ENCODE results near the gene CCDC124. TPM values are rescaled to one million over a fixed set of nuclear protein-coding genes. Genes with fewer than 3 reads are reported as not detected.
"Not testable (repeated sequence)": the region's sequence is repeated elsewhere in the genome, so short reads cannot be mapped to it uniquely, and the experiment has no call there.

CCDC124 gene
- total and polyA plus RNA-seq, 2 of the 4 experiments (the other 2 are of a cell fraction), result 30.1 to 112 TPM

DNA sequence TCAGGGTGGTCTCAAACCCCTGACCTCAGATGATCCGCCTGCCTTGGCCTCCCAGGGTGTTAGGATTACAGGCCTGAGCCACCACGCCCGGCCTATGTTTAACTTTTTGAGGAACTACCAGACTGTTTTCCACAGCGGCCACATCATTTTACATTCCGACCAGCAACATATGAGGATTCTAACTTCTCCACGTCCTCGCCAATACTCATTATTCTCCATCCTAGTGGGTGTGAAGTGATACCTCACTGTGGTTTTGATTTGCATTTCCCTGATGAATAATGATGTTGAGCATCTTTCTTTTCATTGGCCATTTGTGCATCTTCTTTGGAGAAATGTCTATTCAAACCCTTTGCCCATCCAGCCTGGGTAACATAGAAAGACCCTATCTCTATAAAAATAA, 46.3 kb upstream of the CCDC124 start:
- no peaks in the 10 kb centered on the region for H3K4me1 ChIP-seq (ENCODE audit: control insufficient read depth, insufficient read depth, low read length)
- no peaks in the 10 kb centered on the region for H3K9me1 ChIP-seq (ENCODE audit: insufficient read depth, low read length)
- H3K14ac ChIP-seq (replicated peaks; ENCODE audit: low read depth, low read length), result no peak overlapping the region
- no peaks in the 10 kb centered on the region for H3K79me1 ChIP-seq (ENCODE audit: low read depth in 1 of 2, low read length in 2 of 2)
- dilution Hi-C loops (cut with HindIII; ENCODE audit: low sequenced_read_pairs, unreplicated experiment) (no loop called here), intact Hi-C loops (cut with micrococcal nuclease) (no loop called here), in situ Hi-C loops (cut with MboI; ENCODE audit: low sequenced_read_pairs) (no loop called here)
- ATAC-seq (ENCODE audit: low read depth), result no peak
- no peak overlapping the region for H3K4me2 ChIP-seq (ENCODE audit: low read depth, low read length)
- WGBS, 2 experiments (ENCODE audit: extremely low coverage in 2 of 2, insufficient read length in 1 of 2), result no CpG with 5 or more reads among the region's 7 CpGs
- no peaks in the 10 kb centered on the region for H3K36me3 ChIP-seq (ENCODE audit: control insufficient read depth, insufficient read depth, low read length)
- H3K56ac ChIP-seq (ENCODE audit: extremely low read depth, insufficient read depth, low read length), result no peak overlapping the region
- no peak for TF ChIP-seq NFE2L2 (IDR thresholded peaks at IDR 0.05; ENCODE audit: low read depth, low read length)
- no peak for TF ChIP-seq MAZ (IDR thresholded peaks at IDR 0.05; ENCODE audit: borderline replicate concordance, low read depth, low read length)
- TF ChIP-seq, protein P1, sequence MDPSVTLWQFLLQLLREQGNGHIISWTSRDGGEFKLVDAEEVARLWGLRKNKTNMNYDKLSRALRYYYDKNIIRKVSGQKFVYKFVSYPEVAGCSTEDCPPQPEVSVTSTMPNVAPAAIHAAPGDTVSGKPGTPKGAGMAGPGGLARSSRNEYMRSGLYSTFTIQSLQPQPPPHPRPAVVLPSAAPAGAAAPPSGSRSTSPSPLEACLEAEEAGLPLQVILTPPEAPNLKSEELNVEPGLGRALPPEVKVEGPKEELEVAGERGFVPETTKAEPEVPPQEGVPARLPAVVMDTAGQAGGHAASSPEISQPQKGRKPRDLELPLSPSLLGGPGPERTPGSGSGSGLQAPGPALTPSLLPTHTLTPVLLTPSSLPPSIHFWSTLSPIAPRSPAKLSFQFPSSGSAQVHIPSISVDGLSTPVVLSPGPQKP (IDR thresholded peaks at IDR 0.05; ENCODE audit: borderline replicate concordance, low read depth, low read length), result no peak
- TF ChIP-seq, protein P2, sequence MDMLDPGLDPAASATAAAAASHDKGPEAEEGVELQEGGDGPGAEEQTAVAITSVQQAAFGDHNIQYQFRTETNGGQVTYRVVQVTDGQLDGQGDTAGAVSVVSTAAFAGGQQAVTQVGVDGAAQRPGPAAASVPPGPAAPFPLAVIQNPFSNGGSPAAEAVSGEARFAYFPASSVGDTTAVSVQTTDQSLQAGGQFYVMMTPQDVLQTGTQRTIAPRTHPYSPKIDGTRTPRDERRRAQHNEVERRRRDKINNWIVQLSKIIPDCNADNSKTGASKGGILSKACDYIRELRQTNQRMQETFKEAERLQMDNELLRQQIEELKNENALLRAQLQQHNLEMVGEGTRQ (IDR thresholded peaks at IDR 0.05; ENCODE audit: low read depth, low read length), result no peak
- no peak for TF ChIP-seq MAFK (IDR thresholded peaks at IDR 0.05; ENCODE audit: low read depth, low read length)
- TF ChIP-seq RFX5 (IDR thresholded peaks at IDR 0.05; ENCODE audit: low read depth, low read length), result no peak
- no peak for TF ChIP-seq MXI1 (IDR thresholded peaks at IDR 0.05; ENCODE audit: borderline replicate concordance, low read depth, low read length)
- no peak overlapping the region for H3K4me3 ChIP-seq (ENCODE audit: insufficient read depth, low read depth, low read length)
- BruUV-seq (replicated peaks), result no TSS peak
- no peaks in the 10 kb centered on the region for H3K9me3 ChIP-seq (ENCODE audit: control insufficient read depth, insufficient read depth, low read length)
- H2BK20ac ChIP-seq (ENCODE audit: low read depth, low read length), result no peak overlapping the region
- DNase-seq, result no peak
- no peak overlapping the region for H2AFZ ChIP-seq (replicated peaks; ENCODE audit: low read length, poor library complexity)
- H3K27me3 ChIP-seq (ENCODE audit: control insufficient read depth, insufficient read depth, low read length), result peaks cover 4% of the 10 kb centered on the region
- no peak overlapping the region for H3K18ac ChIP-seq (ENCODE audit: low read depth, low read length)
- no peak overlapping the region for H3K23ac ChIP-seq (ENCODE audit: low read depth, low read length)
- H3K4ac ChIP-seq (ENCODE audit: low read depth, low read length), result no peak overlapping the region
- no peak overlapping the region for H2AK5ac ChIP-seq (ENCODE audit: low read depth, low read length)
- ChIA-PET POLR2A (ENCODE audit: unreplicated experiment) (no interaction called here), CTCF (interaction anchor here (0.7 kb wide), 1 partner anchor 370 kb away, joined by 3 read pairs; no protein-coding TSS in a partner anchor)
- H3K9ac ChIP-seq (ENCODE audit: low read depth, low read length), result no peak overlapping the region
- no peak overlapping the region for H2BK15ac ChIP-seq (ENCODE audit: low read depth, low read length)
- no peak overlapping the region for H4K8ac ChIP-seq (ENCODE audit: low read depth in 2 of 2, low read length in 2 of 2)
- no peak overlapping the region for H4K91ac ChIP-seq (ENCODE audit: insufficient read depth, low read depth, low read length)
- H4K5ac ChIP-seq (ENCODE audit: low read depth, low read length), result no peak overlapping the region
- H2AK9ac ChIP-seq (replicated peaks; ENCODE audit: low read depth, low read length, poor library complexity), result no peak overlapping the region
- no peaks in the 10 kb centered on the region for H4K20me1 ChIP-seq (ENCODE audit: insufficient read depth, low read length)
- H2BK5ac ChIP-seq (ENCODE audit: low read depth, low read length, poor library complexity, severe bottlenecking), result no peak overlapping the region
- H2BK120ac ChIP-seq (ENCODE audit: low read depth, low read length), result no peak overlapping the region
- H3K27ac ChIP-seq (ENCODE audit: insufficient read depth, low read length), result no peak overlapping the region

DNA sequence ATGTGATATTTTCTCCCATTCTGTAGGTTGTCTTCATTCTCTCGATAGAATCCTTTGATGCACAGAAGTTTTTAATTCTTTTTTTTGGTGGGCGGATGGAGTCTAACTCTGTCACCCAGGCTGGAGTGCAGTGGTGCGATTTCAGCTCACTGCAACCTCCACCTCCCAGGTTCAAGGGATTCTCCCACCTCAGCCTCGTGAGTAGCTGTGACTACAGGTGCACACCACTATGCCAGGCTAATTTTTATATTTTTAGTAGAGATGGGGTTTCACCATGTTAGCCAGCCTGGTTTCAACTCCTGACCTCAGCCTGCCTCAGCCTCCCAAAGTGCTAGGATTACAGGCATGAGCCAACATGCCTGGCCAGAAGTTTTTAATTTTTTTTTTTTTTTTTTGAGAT, 45.6 kb upstream of the CCDC124 start:
- POLR2A ChIA-PET (ENCODE audit: unreplicated experiment); H3K79me1 ChIP-seq (ENCODE audit: low read depth in 1 of 2, low read length in 2 of 2); dilution Hi-C loops (cut with HindIII; ENCODE audit: low sequenced_read_pairs, unreplicated experiment); H2AK5ac ChIP-seq (ENCODE audit: low read depth, low read length); H3K36me3 ChIP-seq (ENCODE audit: control insufficient read depth, insufficient read depth, low read length); H3K9me1 ChIP-seq (ENCODE audit: insufficient read depth, low read length); H3K18ac ChIP-seq (ENCODE audit: low read depth, low read length); H3K56ac ChIP-seq (ENCODE audit: extremely low read depth, insufficient read depth, low read length); H2BK15ac ChIP-seq (ENCODE audit: low read depth, low read length); H3K27ac ChIP-seq (ENCODE audit: insufficient read depth, low read length); H2AK9ac ChIP-seq (replicated peaks; ENCODE audit: low read depth, low read length, poor library complexity); in situ Hi-C loops (cut with MboI; ENCODE audit: low sequenced_read_pairs); H3K4me3 ChIP-seq (ENCODE audit: insufficient read depth, low read depth, low read length); DNase-seq; ATAC-seq (ENCODE audit: low read depth); H4K91ac ChIP-seq (ENCODE audit: insufficient read depth, low read depth, low read length); H2BK5ac ChIP-seq (ENCODE audit: low read depth, low read length, poor library complexity, severe bottlenecking); H4K8ac ChIP-seq (ENCODE audit: low read depth in 2 of 2, low read length in 2 of 2); H3K4me2 ChIP-seq (ENCODE audit: low read depth, low read length); H2AFZ ChIP-seq (replicated peaks; ENCODE audit: low read length, poor library complexity); H3K4ac ChIP-seq (ENCODE audit: low read depth, low read length); H4K20me1 ChIP-seq (ENCODE audit: insufficient read depth, low read length); H3K9me3 ChIP-seq (ENCODE audit: control insufficient read depth, insufficient read depth, low read length); BruUV-seq (replicated peaks); H2BK20ac ChIP-seq (ENCODE audit: low read depth, low read length); H3K23ac ChIP-seq (ENCODE audit: low read depth, low read length); H3K9ac ChIP-seq (ENCODE audit: low read depth, low read length); H3K14ac ChIP-seq (replicated peaks; ENCODE audit: low read depth, low read length); CTCF ChIA-PET; H4K5ac ChIP-seq (ENCODE audit: low read depth, low read length); H2BK120ac ChIP-seq (ENCODE audit: low read depth, low read length); H3K4me1 ChIP-seq (ENCODE audit: control insufficient read depth, insufficient read depth, low read length); H3K27me3 ChIP-seq (ENCODE audit: control insufficient read depth, insufficient read depth, low read length); intact Hi-C loops (cut with micrococcal nuclease): not testable (repeated sequence)
- no CpG with 5 or more reads among the region's 4 CpGs for WGBS, 2 experiments (ENCODE audit: extremely low coverage in 2 of 2, insufficient read length in 1 of 2)

Measured in IMR-90 (cell line).